SK-MEL-5 (cell line): ENCODE data around the gene WNT10A. TPM values are rescaled to one million over a fixed set of nuclear protein-coding genes. Genes with fewer than 3 reads are reported as not detected.

Source experiments
- DNase-seq: peaks from one replicate; pipeline ENCODE4 v3.0.0-alpha.2; 2016; ENCODE audit warnings: low read depth, low spot score
- in situ Hi-C: cut with HindIII; loops from 2 replicates; pipeline ENCODE4 v1.10.0; 2016; ENCODE audit warnings: low sequenced_read_pairs, high pct_unique_total_duplicates, low pct_unique_long_range_greater_than_20kb
- total RNA-seq: library from RNA; depleted of rRNA; stranded (reverse); fragments of >200 nt; shearing (Covaris generic); gene quantifications from 2 replicates; pipeline ENCODE4 v1.2.3, GENCODE V29; 2014

WNT10A gene
- total RNA-seq, 1 experiment from 2014 or later: 0.11 TPM

DNA sequence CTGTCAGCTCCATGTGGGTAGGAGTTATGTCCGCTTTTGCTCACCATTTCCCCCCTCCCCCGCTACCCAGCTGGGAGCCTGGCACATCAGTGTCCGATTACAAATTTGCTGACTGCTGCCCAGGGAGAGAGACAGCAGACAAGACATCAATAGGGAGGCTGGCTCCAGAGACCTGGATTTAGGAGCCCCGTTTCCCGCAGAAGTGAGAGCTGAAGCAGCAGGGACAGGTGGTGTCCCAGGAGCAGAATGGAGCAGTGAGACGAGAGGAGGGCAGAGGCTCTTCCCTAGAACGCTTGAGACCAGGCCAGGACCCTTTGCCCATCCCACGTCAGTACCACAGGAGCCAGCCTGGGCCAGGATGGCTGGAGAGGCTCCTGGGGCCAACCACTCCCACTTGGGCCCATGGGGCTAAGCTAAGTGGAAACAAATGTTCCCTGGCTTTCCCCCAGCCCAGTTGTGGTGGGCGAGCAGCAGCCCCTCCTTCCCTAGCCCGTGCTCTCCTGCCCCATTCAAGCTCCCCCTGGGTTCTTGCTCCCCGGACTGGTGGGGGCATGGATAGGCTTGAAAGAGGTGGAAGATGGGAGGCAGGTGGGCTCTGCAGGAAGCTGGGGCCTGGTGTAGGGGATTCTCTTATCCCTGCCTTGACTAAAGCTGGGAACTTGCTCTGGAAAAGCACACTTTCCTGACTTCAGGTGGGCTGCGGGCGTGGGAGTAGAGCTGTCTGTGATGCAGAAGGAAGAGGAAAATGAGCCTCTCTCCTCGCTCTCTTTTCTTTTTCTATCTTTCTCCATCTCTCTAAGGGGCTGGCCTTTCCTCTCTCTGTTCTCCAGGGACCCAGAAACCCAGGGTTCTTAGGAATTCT is 25.1 kb upstream of the WNT10A start:
- in situ Hi-C loops: no loop called here
- DNase-seq: no peak

DNA sequence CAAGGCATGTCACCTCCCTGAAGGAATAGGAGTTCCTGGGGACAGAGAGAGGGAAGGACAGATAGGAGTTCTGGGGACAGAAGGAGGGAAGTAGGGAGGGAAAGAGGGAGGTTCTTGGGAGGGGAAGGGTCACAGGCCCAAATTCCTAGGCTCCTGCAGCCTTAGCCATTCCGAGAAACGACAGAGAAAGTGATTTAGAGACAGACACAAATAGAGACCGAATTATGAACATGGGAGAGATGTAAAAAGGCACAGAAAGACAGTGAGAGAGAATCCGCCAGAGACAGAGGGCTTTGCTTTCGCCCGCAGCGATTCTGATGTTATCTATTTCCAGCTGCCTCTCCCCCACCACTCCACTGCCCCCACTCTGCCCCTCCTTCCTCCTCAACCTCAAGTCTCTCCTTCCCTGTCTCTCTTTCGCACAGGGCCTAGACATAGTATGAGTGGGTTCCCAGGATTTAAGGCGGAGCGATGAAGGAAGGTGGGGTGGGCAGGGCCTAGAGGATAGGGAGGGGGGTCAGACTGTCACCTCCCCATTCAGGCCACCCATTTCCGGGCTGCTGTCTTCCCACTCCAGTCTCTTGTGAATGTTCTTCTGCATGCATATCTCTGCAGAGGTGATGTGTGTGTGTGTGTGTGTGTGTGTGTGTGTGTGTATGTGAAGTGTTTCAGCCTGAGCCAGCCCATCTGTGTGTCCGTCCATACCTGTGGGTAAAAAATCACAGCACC is 24.3 kb upstream of the WNT10A start:
- in situ Hi-C loops: no loop called here
- DNase-seq: no peak

DNA sequence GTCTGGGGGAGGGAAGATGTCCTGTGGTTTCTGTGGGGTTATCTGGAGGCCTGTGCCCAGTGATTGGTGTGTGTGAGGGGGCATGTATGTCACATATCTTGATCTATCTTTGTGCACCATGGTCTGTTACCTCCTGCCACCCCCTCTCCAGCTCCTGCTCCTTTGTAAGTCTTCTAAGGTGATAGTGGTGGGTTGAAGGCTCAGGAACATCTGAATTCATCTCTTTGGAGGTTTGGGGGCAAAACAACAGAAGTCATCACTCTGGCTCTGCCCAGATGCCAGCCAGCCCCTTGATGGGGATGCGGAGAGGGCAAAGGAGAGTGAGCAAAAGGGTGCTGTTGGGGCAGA is 23.8 kb upstream of the WNT10A start:
- in situ Hi-C loops: no loop called here
- no peak for DNase-seq

DNA sequence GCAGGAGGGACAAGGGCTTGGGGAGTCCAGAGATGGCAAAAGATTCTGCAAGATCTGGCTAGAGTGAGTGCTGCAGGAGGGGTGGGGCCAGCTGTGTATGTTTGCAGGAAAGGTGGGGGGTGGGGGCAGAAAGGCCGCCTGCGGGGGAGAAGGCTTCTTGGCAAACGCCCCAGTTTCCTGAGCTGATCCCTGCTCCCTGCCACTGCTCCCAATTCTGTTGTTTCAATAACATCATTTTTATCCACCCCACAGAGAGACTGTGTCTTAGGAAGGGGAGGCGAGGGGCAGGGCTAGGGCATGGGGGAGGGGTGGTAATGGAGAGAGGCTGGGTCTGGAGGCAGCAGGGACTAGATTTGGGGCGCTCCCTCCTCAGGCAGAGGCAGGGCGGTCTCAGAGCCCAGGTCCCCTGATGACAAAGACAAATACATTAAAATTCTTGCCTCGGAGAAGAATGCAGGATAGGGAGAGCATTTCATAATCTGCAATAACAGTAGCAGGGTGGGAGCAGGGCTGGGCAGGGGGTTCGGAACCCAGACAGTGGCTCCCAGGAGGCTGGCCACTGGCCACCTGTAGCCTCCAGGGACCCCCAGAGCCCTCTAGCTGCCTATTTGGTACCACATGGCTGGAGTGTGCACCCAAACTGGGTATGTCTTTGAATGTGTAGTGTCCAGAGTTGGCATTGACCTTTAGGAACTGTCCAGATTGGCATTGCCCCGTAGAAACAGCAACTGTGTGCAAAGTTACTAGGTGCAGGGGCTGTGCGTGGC is 23.1 kb upstream of the WNT10A start:
- in situ Hi-C loops: no loop called here
- DNase-seq: no peak

DNA sequence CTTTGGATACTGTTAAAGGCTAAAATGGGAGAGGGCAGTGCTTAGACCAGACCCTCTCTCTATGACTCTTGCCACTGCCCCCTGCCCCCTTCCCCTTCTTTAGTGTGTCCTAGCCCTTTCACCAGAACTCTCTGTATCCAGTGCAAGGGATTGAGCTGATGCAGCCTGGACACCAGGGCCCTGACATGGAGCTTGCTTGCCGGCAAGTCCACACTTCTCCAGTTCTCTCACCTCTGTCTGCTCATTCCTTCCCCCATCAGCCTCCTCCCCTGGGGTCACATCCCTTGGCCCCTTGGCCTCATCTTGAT is 22.6 kb upstream of the WNT10A start:
- no peak for DNase-seq
- in situ Hi-C loops: no loop called here

DNA sequence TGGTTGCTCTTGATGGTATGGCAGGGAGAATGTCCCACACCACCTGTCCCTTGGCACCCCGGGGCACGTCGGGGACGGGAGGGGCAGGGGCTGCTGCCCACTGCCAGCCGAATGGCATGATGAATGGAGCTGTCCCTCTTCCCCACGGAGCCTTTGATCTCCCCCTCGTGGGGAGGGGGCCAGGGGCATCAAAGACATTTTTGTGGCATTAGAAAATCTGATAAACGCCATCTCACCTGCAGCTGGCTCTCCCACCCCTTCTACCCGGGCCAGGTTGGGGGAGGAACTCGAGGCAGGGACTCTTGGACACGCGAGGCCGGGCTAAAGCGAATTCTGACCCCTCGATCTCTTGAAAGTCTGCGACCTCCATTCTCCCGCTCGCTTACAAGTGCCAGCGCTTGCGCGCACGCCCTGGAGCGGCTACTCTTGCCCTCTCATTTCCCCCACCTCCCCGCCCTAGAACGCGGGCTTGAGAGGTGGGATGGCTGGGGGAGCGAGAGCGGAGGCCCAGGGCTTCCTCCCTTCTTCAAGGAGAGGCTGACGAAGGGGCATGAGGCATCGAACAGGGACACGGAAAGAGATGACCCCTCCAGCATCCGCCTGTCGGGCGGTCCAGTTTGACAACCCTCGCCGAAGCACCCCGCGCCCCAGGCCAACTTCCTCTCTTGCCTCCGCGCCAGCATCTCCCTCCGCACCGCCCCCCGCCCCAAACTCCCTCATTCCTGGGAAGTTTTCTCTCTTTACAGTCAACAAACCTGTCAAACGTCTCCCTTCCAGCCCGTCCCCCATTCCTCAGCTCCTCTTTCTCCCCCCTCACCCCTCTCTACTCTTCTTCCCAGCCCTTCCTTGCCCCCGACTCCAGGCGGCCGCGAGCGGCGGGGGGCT is 21.7 kb upstream of the WNT10A start:
- DNase-seq: no peak
- in situ Hi-C loops: no loop called here

DNA sequence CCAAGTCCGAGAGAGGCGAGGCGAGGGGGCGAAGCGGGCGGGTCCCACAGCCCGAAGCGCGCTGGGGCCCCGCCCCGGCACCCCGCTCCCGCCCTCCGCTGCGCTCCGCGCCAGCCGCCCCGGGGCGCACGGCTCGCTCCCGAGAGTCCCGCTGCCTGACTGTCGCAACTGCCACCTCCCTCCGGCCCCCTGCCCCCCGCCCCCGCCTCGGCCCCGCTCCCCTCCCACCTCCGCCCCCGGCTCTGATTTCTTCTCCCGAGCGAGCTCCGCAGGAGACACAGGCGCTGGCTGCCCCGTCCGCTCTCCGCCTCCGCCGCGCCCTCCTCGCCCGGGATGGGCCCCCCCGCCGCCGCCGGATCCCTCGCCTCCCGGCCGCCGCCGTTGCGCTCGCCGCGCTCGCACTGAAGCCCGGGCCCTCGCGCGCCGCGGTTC is 21.1 kb upstream of the WNT10A start, which contains the start of gene WNT6:
Gene WNT6, plus strand, starts transcription at position 250 of the 432 bp plus-strand sequence. CDS start 233 bp downstream, outside the sequence.
- DNase-seq: no peak
- in situ Hi-C loops: no loop called here

DNA sequence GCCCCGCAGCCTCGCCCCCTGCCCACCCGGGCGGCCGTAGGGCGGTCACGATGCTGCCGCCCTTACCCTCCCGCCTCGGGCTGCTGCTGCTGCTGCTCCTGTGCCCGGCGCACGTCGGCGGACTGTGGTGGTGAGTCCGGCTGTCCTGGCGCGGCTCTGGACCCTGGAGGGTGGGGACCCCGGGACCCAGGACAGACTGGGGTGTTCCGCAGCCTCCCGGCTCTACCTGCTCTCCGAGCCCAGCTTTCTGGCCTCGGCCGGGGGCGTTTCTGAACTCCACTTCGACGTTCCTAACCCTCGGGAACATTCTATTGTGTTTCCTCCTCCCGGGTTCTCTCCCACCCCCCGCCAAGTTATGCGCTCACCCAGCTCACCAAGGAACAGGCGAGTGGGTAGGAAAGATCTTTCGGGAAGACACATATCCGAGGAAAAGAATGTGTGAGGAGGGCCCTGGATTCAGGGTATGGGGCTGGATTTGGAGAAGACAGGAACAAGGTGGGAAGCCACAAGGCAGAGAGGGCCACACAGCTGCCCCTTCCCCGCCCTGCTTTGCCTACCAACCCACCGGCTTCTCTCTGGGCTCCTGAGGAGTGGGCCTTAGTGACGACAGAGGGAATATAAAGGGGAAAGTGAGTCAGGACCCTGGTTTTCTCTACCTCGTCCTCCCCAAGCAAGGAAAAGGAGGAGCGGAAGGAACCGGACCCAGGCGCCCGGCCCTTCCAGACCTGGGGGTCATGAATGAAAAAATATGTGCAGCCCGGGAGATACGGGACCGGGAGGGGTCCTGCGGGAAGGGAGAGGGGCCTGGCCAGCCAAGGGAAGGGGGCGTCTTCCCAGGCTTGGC is 20.4 kb upstream of the WNT10A start:
- in situ Hi-C loops: no loop called here
- DNase-seq: no peak

DNA sequence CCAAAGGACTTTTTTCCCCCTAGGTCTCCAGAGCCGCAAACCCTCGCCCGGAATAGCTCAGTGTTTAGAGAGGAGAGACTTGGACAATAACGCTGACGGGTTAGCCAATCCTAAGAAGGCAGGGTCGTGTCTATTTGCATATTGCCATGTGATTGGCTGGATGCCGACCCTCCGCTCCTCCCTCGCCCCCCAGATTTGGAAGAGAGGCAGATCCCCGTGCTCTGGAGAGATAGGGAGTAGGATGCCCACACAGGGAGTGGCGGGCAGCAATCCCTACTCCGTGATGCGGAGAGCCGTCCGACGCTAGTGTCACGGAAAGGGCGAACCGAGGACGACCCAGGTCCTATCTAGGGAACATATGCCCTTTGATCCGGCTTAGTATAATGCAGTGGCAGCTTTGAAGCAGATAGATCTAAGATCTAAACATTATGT is 19.7 kb upstream of the WNT10A start:
- in situ Hi-C loops: no loop called here
- DNase-seq: no peak

DNA sequence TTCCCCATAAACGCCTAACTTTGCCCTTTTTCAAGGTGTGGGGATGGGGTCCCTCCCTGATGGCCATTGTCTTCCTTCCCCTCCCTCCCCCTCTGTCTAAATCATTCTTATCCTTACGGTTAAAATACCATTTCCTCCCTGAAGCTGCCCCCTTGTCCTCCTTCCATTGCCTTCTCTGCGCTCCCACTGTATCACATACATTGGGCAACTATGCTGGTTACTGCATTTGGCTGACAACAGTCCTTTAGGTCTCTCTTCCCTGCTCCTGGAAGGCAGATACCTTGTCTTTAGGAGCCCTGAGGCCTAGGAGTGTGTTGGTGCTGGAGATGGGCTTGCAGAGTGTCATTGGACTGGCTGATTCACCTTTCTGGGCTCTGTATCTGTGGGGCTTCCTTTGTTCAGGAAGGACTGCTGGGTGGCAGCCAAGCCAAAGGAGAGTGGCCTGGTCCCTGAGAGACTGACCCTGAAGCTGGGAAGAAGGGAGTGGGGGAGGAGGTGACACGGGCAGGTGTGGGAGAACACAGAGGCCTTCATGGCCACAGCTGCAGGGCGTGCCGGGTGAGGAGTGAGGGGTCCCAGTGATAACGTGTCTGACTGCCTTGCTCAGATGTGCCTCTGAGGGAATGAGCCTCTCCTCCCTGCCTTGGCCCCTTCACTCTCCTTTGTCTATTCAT is 18.9 kb upstream of the WNT10A start:
- in situ Hi-C loops: no loop called here
- no peak for DNase-seq

DNA sequence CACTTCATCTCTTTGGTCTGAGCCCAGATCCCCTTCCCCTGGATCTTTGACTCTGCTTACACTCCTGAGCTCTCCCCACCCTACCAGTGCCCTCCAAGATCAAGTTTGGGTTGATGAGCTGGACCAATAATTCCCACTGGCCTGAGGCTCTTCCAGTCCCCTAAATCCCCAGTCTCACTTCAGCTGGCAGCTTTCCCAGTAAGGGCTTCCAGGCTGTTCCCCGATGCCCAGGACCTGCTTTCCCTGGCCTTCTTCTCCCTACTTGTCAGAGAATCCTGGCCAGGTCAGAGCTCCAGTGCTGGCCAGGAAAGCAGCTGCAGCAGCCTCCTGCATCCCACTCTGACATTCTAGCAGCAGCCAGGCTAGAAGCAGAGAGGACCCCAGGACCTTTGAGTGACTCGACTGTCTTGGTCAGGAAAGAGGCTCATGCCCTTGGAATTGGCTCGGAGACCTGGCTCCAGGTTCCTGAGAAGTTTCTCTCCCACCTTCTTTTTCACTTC is 17.6 kb upstream of the WNT10A start:
- in situ Hi-C loops: no loop called here
- no peak for DNase-seq

DNA sequence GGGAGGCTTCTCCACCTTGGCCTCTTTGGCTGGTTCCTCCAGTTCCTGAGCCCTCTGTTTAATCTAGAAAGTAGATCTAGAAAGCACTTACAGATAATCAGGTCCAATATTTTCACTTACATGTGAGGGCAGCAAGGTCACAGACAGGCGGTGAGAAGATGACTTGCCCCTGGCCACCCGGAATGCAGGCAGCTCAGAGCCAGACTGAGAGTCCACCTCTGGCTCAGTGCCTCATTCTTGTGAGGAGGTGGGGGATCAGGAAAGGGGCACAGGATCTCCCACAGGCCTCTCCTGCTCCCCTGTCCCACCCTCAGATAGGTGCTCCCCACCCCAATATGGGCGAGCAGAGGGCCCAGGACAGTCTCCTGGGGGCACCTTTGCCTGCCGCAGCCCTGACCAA is 15.3 kb upstream of the WNT10A start:
- DNase-seq: no peak
- in situ Hi-C loops: no loop called here

DNA sequence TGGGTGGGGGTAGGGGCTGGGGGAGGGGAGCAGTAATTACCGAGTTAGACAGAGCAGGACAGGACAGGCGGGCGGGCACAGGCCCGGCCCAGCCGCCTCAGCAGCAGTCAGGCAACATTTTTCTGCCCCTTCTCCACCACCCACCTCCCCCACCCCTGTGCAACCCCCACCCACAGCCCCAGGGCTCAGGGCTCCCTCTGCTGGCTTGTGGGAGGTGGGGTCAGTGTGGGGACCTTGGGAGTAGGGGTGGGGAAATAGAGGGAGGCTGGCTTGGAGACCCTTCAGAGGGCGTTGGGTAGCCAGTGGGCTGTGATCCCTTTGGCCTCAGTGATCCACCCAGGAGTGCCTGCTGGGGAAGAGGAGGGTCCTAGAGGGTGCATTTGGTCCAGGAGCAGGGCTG is 14.7 kb upstream of the WNT10A start:
- no peak for DNase-seq
- in situ Hi-C loops: no loop called here

DNA sequence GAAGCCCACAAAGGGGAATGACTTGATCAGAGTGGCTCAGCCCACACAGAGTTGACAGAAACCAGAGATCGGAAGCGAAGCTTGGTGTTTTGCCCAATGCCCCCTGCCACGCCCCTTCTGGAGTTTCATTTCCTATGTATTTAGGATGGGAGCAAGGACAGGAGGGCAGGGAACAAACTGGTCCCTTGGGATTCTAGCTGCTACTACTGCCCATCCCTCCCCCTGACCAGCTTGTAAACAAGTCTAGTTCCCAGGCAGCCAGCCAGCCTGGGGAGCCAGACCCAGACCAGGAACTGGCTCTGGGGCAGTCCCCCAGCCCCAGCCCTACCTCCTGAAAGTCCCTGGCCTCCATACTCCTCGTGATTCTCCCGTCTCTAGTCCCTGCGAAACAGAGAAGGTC is 12.8 kb upstream of the WNT10A start:
- in situ Hi-C loops: no loop called here
- DNase-seq: no peak

DNA sequence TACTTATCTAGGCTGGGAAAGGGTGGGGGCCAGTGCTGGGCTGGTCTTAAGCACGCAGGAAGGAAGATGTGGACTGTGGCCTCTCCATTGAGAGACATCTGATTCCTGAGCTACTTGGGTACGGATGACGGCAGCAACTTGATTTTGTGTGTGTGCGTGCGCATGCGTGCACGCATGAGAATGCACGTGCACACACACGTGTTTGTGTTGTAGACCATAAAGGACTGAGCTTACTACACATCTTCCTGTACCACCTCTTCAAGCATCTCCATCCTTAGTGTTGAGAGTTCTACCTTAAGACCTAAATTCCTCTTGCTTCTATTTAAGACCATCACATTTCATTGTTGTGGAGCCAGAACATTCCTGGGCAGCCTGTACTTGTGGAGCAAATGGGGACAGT is 11.6 kb upstream of the WNT10A start:
- in situ Hi-C loops: no loop called here

DNA sequence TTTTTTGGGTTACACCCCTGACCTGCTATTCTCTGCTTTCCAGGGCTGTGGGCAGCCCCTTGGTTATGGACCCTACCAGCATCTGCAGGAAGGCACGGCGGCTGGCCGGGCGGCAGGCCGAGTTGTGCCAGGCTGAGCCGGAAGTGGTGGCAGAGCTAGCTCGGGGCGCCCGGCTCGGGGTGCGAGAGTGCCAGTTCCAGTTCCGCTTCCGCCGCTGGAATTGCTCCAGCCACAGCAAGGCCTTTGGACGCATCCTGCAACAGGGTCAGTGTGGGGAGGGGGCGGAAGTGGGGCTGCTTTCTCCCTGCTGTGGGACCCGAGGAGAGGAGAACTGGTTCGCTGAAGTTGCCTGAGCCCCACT is 9.7 kb upstream of the WNT10A start:
- in situ Hi-C loops: no loop called here
- no peak for DNase-seq

More for the DNA sequence above, 11.6 kb upstream of the WNT10A start:
- DNase-seq: no peak
